NCI-H146 (cell line): ENCODE results near the gene DIP2B.
"Not testable (repeated sequence)": the region's sequence is repeated elsewhere in the genome, so short reads cannot be mapped to it uniquely, and the experiment has no call there.

Experiments
- DNase-seq: peaks from one replicate; lab custom pipeline; 2025; lab: John Stamatoyannopoulos, UW

The DIP2B gene

GRCh38 chr12:50678650-50679365 is 174.0 kb downstream of the DIP2B start:
- DNase-seq = no peak

- DNase-seq = no peak
Observed at GRCh38 chr12:50679612-50680011, 174.8 kb downstream of the DIP2B start.

DNA sequence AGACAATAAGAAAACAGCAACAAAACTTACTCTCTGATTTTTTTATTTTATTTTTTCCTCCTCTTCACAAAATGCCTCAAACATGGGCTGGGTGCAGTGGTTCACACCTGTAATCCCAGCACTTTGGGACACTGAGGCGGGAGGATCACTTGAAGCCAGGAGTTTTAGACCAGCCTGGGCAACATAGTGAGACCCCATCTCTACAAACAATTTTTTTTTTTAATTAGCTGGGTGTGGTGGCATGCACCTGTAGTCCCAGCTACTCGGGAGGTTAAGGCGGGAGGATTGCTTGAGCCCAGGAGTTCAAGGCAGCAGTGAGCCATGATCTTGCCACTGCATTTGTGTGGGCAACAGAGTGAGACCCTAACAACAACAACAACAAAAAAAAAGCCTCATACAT is 176.3 kb downstream of the DIP2B start:
- DNase-seq = not testable (repeated sequence)

DNA sequence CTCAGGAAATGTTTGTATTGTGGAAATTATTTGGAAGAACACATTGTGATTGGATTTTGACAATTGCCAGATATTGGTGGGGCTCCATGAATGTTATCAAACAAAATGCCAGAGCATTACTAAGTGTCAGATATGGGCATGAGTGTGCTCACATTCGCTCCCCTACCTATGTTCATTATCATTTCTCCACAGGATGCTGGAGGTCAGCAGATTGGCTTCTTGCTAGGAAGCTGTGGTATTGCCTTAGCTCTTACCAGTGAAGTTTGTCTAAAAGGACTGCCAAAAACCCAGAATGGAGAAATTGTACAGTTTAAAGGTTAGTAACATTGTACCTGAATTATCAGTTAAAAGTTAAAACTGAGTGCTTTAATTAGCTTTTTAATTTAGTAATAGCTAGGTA is 180.9 kb downstream of the DIP2B start:
- DNase-seq = no peak

DNA sequence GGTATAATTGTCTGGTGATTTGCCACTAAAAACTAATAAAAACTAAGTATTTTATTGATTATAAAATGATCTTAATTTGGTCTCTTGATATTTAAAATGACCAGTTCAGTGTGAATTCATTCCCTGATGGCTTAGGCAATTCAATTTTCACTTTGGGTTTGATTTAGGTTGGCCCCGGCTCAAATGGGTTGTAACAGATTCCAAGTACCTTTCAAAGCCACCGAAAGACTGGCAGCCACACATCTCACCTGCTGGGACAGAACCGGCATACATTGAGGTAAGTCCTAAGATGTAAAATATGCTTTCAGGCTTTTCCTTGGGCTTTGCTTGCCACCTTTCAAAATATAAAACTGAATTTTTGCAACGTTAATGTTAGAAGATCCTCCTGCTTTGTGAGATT is 181.6 kb downstream of the DIP2B start:
- DNase-seq = no peak

DNA sequence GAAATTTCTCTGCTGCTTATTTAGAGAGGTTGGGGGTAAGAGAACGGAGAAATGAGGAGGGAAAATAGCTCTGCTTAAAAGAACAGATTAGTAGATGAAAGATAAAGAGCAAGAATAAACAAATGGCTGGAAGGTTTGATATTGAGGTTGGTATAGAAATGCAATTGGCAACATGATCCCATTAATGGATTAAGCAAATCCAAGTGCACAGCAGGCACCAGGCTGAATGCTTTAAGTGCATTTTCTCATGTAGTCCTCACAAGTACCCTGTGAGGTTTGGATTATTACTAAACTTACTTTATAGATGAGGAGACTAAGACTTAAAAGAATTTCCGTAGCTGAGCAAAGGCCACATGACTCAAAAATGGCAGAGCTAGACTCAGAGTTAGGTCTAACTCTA is 182.2 kb downstream of the DIP2B start:
- DNase-seq = no peak

DNA sequence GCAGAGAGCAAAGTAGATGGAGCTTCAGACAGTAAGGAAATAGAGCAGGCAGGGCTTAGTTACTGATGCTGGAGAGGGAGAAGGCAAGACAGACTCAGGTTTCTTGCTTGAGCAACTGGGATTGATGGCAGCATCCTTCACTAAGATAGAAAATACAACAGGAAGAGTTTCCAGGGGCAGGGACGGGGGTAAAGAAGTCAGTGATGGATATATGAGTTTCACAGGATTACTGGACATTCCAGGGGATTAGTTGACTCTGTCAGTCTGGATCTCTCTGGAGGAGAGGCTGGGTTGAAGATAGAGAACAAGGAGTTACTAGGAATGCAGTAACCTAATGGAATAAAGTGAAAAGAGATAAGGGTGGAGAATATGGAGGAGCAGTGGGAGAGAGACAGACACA is 184.7 kb downstream of the DIP2B start:
- DNase-seq = no peak

- DNase-seq = no peak
Observed at GRCh38 chr12:50690925-50691324, 186.1 kb downstream of the DIP2B start.

DNA sequence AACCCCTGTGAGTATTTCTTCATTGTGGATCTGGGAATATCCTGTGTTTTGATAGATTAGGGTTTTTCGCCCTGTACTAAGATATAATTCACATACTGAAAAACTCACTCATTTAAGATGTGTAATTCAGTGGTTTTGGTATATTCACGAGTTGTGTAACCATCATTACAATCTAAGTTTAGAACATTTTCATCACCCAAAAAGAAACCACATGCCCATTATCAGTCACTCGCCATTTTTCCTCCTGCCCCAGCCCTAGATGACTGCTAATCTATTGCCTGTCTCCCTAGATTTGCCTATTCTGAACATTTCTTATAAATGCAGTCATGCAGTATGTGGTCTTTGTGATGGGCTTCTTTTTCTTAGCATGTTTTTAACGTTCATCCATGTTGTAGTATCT is 191.2 kb downstream of the DIP2B start:
- no peak for DNase-seq

DNA sequence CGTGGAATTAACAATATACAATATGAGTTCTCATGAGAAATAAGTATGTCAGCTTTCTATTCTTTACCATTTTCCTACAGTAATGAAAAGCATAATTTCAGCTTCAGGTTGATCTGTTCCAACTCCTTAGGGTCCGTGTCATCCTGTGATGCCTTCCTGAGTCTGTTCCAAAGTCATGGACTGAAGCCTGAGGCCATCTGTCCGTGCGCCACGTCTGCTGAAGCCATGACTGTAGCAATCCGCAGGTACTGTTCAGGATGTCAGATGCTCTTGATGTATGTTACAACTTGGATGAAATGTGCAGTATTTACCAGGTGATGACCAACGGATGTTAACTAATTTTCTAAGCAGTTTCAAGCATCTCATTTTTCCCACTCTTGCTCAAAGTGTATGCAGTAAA is 192.1 kb downstream of the DIP2B start:
- no peak for DNase-seq

- DNase-seq = no peak
Observed at GRCh38 chr12:50699154-50699553, 194.4 kb downstream of the DIP2B start.

DNA sequence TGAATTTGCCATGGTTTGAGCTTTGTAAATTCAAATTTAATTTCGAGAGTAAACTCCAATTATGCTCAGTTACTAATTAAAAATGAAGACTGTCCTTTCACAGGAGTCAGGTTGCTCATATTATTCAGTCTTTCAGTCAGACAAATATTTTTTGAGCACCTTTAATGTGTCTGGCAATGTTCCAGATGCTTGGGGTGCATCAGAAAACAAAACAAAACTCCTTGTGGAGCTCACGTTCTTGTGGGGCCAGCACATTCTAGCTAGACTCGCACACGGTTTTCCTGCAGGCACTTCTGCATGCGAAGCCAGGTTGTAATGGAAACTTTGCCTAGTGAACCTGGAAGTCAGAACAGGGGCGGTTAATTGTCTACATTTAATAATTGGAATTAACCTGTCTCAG is 195.2 kb downstream of the DIP2B start:
- peak; percentile 26 for DNase-seq

DNA sequence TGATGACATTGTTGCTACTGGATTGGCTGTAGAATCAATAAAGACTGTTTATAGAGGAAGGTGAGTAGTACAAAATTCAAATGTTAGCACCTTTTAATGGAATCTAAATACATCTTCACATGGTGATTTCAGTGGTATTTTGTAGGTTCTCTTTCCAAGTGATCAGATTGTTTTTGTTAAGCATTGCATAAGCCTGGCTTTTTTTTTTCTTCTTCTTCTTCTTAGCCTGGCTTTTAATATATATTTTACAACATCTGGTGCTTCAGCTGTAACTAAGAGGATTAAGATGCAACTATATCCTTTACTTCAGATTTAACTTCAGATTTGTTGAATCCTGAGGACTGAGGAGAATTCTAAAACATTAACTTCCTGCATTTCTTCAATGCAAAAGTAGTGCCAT is 201.8 kb downstream of the DIP2B start:
- DNase-seq = no peak

DNA sequence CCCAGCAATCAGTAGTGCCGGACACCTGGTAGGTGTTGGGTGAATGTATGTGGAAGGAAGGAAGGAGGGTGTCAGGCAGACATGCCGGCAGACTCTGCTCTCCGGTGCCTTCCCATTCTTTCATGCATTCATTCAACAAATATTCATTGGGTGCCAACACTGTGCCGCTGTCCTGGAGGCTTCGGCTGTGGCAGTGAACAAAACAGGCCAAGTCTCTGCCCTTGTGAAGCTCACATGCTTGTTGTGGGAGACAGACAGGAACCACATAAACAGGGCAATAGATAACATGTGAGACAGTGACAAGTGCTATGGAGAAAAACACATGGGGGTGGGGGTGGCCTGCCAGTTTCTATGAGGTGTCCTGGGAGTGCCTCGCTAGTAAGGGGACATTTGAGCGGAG is 202.6 kb downstream of the DIP2B start:
- DNase-seq = no peak

DNA sequence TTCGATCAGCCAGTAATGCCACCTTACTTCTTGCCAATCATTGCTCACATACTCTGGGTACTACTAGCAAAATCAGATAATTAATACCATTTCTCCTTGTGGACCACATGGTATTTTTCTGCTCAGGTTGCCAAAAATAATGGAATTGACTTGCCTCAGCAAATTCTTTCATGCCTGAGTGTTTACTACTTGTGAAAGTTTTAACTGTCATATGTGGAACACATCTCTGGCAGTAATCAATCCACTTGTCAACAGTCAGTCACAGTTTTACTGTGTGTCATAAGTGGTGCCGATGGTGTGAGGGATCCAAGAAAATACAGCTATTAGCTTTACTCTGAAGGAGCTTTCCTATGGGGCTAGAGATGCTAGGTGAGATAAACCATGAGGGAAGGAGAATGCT is 203.8 kb downstream of the DIP2B start:
- no peak for DNase-seq

DNA sequence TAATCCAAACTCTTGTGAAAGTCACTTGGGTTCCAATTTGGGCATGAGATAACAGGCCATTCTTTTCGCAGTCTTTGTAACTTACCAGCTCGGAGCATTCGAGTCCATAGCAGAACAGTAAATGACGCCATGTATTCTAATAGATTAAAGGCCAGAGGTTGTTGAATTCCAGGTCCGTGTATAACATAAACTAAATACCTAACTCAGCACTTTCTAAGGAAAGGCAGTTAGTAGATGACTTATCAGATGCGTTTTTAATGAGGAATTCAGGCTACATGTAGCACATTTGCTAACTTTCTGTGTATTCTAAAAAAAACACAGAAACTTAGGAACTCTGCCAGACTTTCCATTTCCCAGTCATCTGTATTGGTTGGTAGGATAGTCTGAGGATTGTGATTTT is 206.3 kb downstream of the DIP2B start:
- no peak for DNase-seq

- DNase-seq = no peak
Observed at GRCh38 chr12:50715174-50715573, 210.4 kb downstream of the DIP2B start.

DNA sequence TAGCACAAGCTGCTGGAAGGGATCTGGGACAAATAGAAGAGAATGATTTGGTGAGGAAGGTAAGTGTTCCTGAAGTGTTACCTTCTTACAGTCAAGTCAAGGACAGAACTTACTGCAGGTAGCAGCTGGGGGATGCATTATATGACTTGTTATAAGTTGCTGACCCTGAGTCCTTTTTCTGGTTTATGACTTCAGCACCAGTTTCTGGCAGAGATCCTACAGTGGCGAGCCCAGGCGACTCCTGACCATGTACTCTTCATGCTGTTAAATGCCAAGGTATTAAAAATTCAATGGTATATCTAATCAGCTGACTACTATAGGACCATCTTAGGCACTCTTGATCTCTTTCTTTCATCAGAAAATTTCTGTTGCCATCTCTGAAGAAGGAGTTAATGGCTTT is 214.0 kb downstream of the DIP2B start:
- DNase-seq = no peak

GRCh38 chr12:50720085-50720484 is 215.3 kb downstream of the DIP2B start:
- DNase-seq = no peak

GRCh38 chr12:50720501-50720900 is 215.7 kb downstream of the DIP2B start:
- DNase-seq = no peak

GRCh38 chr12:50723865-50724264 is 219.1 kb downstream of the DIP2B start:
- DNase-seq = no peak

GRCh38 chr12:50725011-50725942 is 220.5 kb downstream of the DIP2B start:
- no peak for DNase-seq

DNA sequence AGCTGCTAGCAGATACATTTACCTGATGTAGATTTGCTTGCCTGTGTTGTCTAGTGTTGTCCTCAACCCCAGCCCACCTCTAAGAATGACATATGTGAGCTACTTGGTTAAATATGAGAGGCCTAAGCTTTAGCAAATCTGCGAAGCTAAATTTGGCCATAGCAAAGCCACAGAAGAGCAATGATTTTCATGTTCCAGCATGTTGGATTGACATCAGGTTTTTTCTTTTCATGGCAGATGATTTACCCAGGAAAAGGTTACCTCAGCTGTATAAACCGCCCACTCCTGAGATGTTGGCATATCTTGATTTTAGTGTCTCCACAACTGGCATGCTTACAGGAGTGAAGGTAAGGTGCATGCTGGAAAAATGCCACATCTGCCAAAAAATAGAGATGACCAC is 222.7 kb downstream of the DIP2B start:
- no peak for DNase-seq
